C4-2B (cell line): ENCODE measurements around the gene TMEM123.

ENCODE experiments used
- H3K27ac ChIP-seq: fragments of 450-650 bp; 2 replicates; pipeline ENCODE4 v1.5.1; 2017
- CTCF ChIP-seq: fragments of 450-650 bp; conservative IDR thresholded peaks from 2 replicates; pipeline ENCODE4 v1.5.1; 2017; ENCODE audit warnings: mild to moderate bottlenecking
- ZFX ChIP-seq: fragments of 450-650 bp; IDR thresholded peaks from 2 replicates; pipeline ENCODE4 v1.6.1; 2017

Gene TMEM123

GRCh38 chr11:102411142-102411541 lies 41.4 kb downstream of the TMEM123 start:
- no peak overlapping the region for H3K27ac ChIP-seq
- TF ChIP-seq ZFX (no peak), CTCF (no peak)

DNA sequence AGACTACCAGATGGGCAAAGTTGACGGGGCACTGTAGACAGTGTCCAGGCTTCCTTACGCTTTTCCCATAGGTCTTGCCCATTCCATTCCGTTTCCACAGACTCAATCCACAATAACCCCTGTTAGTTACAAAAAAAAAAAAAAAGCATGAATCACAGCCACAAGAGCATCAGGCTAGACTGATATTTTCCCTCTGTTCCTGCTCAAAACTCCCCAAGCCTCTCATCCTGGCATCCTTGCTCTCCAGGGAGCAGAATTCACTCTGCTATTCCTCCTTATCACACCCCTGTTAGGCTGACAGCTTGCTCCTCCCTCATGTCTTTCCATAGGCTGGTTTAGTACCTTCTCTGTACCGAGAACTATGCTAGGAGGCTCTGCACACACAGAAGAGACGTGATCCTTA lies 42.2 kb downstream of the TMEM123 start:
- H3K27ac ChIP-seq = no peak overlapping the region
- TF ChIP-seq CTCF (no peak), ZFX (no peak)

GRCh38 chr11:102408339-102408738 lies 44.2 kb downstream of the TMEM123 start:
- H3K27ac ChIP-seq = no peak overlapping the region
- TF ChIP-seq CTCF = no peak
- no peak for TF ChIP-seq ZFX

- H3K27ac ChIP-seq = no peak overlapping the region
- TF ChIP-seq ZFX = no peak
- TF ChIP-seq CTCF = no peak
Observed at GRCh38 chr11:102407901-102408300, 44.7 kb downstream of the TMEM123 start.

DNA sequence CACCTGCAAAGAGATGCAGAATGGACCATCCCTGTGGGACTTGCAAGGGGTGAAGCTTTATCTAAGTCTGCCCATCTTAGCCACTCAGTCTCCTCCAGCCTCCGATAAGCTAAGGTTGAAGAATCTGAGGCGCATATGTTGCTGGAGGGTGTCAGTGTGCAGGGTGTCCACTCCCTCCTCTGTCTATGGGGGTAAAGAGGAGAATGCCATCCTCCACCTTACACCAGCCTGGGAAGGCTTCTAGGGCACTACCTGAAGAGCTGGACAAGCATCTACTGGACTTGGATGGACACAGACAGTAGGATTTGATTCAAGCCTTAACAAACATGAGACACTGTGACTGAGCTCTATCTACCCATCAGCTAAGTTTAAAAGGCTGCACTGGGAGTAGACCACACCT lies 46.5 kb downstream of the TMEM123 start:
- no peak for TF ChIP-seq ZFX
- no peak for TF ChIP-seq CTCF
- H3K27ac ChIP-seq = no peak overlapping the region

GRCh38 chr11:102405501-102405900 lies 47.1 kb downstream of the TMEM123 start:
- TF ChIP-seq ZFX (no peak), CTCF (no peak)
- no peak overlapping the region for H3K27ac ChIP-seq

DNA sequence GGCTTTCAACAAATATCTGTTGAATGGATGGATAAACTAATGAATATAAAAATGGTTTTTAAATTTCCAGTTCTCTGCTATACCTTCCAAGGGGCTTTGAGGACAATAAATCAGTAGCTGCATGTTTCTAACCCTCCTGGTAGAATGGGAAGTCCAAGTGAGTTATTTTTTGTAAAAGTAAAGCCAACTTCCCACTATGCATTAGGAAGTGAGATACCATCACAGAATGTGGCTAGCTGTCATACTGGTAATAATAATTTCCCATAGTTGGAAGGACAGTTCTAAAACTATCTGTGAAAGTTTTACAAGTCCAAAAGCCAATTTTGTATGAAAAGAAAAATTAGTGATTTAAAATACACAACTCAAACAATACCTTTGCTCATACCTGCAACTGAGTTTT lies 50.0 kb downstream of the TMEM123 start:
- TF ChIP-seq CTCF = no peak
- TF ChIP-seq ZFX = no peak
- H3K27ac ChIP-seq = no peak overlapping the region

GRCh38 chr11:102401905-102402304 lies 50.7 kb downstream of the TMEM123 start:
- H3K27ac ChIP-seq = no peak overlapping the region

More at GRCh38 chr11:102401905-102402304, 50.7 kb downstream of the TMEM123 start:
- no peak for TF ChIP-seq CTCF
- TF ChIP-seq ZFX = no peak
